HG02970 (cell line): ENCODE data around the gene ATG7.
"Not testable (repeated sequence)": the region's sequence is repeated elsewhere in the genome, so short reads cannot be mapped to it uniquely, and the experiment has no call there.

Source experiments
- ATAC-seq: cut with Tn5 transposase; IDR thresholded peaks from one replicate; pipeline ENCODE4 v1.9.1; 2021; ENCODE audit warnings: mild to moderate bottlenecking, moderate library complexity, moderate number of reproducible peaks; ENCODE audit not compliant: unreplicated experiment, low FRiP score

Gene ATG7

GRCh38 chr3:11558918-11559815, 287.0 kb downstream of the ATG7 start:
- ATAC-seq = no peak

GRCh38 chr3:11559816-11560633, 287.8 kb downstream of the ATG7 start:
- no peak for ATAC-seq

GRCh38 chr3:11560746-11561145, 288.5 kb downstream of the ATG7 start:
- no peak for ATAC-seq

GRCh38 chr3:11562277-11562881, 290.2 kb downstream of the ATG7 start:
- no peak for ATAC-seq

GRCh38 chr3:11563159-11563864, 291.1 kb downstream of the ATG7 start:
- no peak for ATAC-seq

- ATAC-seq = no peak
These were observed 291.6 kb downstream of the ATG7 start for GRCh38 chr3:11563865-11564185.

- no peak for ATAC-seq
These were observed 292.4 kb downstream of the ATG7 start for GRCh38 chr3:11564577-11565001.

GRCh38 chr3:11565072-11565471, 292.9 kb downstream of the ATG7 start:
- ATAC-seq = no peak

- ATAC-seq = no peak
These were observed 293.3 kb downstream of the ATG7 start for GRCh38 chr3:11565492-11565891.

- ATAC-seq = no peak
These were observed 293.7 kb downstream of the ATG7 start for GRCh38 chr3:11565932-11566331.

GRCh38 chr3:11566478-11566877, 294.3 kb downstream of the ATG7 start:
- ATAC-seq = no peak

- no peak for ATAC-seq
These were observed 294.7 kb downstream of the ATG7 start for GRCh38 chr3:11566916-11567315.

GRCh38 chr3:11567516-11568467, 295.6 kb downstream of the ATG7 start:
- ATAC-seq = no peak

- no peak for ATAC-seq
These were observed 296.4 kb downstream of the ATG7 start for GRCh38 chr3:11568503-11569155.

- ATAC-seq = no peak
These were observed 297.1 kb downstream of the ATG7 start for GRCh38 chr3:11569156-11569741.

- no peak for ATAC-seq
These were observed 298.1 kb downstream of the ATG7 start for GRCh38 chr3:11570251-11570650.

- ATAC-seq = no peak
These were observed 298.7 kb downstream of the ATG7 start for GRCh38 chr3:11570789-11571495.

GRCh38 chr3:11572660-11573059, 300.5 kb downstream of the ATG7 start:
- not testable (repeated sequence) for ATAC-seq
